HG03342 (cell line): ENCODE measurements around the gene GPBAR1.

Experiments
- ATAC-seq: cut with Tn5 transposase; IDR thresholded peaks from one replicate; pipeline ENCODE4 v1.9.1; 2021; ENCODE audit warnings: mild to moderate bottlenecking, moderate library complexity; ENCODE audit not compliant: unreplicated experiment

Gene GPBAR1

GRCh38 chr2:218244204-218244603 lies 16.6 kb upstream of the GPBAR1 start:
- ATAC-seq = no peak

- ATAC-seq = no peak
Observed at GRCh38 chr2:218244665-218245064, 16.1 kb upstream of the GPBAR1 start.

GRCh38 chr2:218245214-218245613 lies 15.6 kb upstream of the GPBAR1 start:
- no peak for ATAC-seq

GRCh38 chr2:218249691-218250090 lies 11.1 kb upstream of the GPBAR1 start:
- no peak for ATAC-seq

GRCh38 chr2:218252509-218253231 lies 8.1 kb upstream of the GPBAR1 start:
- no peak for ATAC-seq

GRCh38 chr2:218253232-218253625 lies 7.6 kb upstream of the GPBAR1 start:
- no peak for ATAC-seq

- no peak for ATAC-seq
Observed at GRCh38 chr2:218255446-218255845, 5.4 kb upstream of the GPBAR1 start.

GRCh38 chr2:218256612-218257350 lies 4.0 kb upstream of the GPBAR1 start:
- ATAC-seq = no peak

GRCh38 chr2:218257390-218257981 lies 3.3 kb upstream of the GPBAR1 start:
- peak; percentile 76 for ATAC-seq

GRCh38 chr2:218259099-218259961 lies 1.5 kb upstream of the GPBAR1 start:
- no peak for ATAC-seq

GRCh38 chr2:218260166-218260565 lies 649 bp upstream of the GPBAR1 start:
- no peak for ATAC-seq

GRCh38 chr2:218261423-218262236 lies 815 bp downstream of the GPBAR1 start:
- no peak for ATAC-seq

- no peak for ATAC-seq
Observed at GRCh38 chr2:218262237-218262600, 1.4 kb downstream of the GPBAR1 start.

- ATAC-seq = no peak
Observed at GRCh38 chr2:218262631-218263586, 2.1 kb downstream of the GPBAR1 start.

- no peak for ATAC-seq
Observed at GRCh38 chr2:218263817-218264641, 3.2 kb downstream of the GPBAR1 start.

GRCh38 chr2:218264773-218265561 lies 4.2 kb downstream of the GPBAR1 start:
- ATAC-seq = no peak

GRCh38 chr2:218265626-218266025 lies 4.8 kb downstream of the GPBAR1 start:
- no peak for ATAC-seq
